CD14-positive monocyte (primary cell): ENCODE measurements around the gene TMCC1. TPM values are rescaled to one million over a fixed set of nuclear protein-coding genes. Genes with fewer than 3 reads are reported as not detected.

Experiments used
- DNase-seq, 3 donors: peaks; one replicate each; pipeline ENCODE4 v3.0.0-alpha.2; 2011 to 2022
- H2AFZ ChIP-seq: 2 replicates; pipeline ENCODE4 v1.6.0; 2012; ENCODE audit warnings: mild to moderate bottlenecking, low read depth, low read length, inconsistent platforms; ENCODE audit not compliant: insufficient read depth, poor library complexity, severe bottlenecking
- H3K27ac ChIP-seq, 2 donors: 1 replicate in 1 of 2; 2 replicates in 1 of 2; pipeline ENCODE4 v1.5.1; 2012 to 2013; ENCODE audit warnings: low read length in 2 of 2, control low read depth in 1 of 2, inconsistent platforms in 1 of 2, low read depth in 1 of 2, mild to moderate bottlenecking in 1 of 2
- H3K27me3 ChIP-seq, 2 donors: one replicate each; pipeline versions ENCODE4 v1.6.0 to v1.6.1; 2011 to 2013; ENCODE audit warnings: low read length in 2 of 2; ENCODE audit not compliant: control insufficient read depth in 2 of 2, insufficient read depth in 2 of 2
- H3K36me3 ChIP-seq, 2 donors: replicated peaks in 1 of 2; 1 replicate in 1 of 2; 2 replicates in 1 of 2; pipeline versions ENCODE4 v1.5.1 to v1.6.1; 2012 to 2013; ENCODE audit warnings: low read length in 2 of 2, control low read depth in 1 of 2, inconsistent platforms in 1 of 2, mild to moderate bottlenecking in 1 of 2; ENCODE audit not compliant: insufficient read depth in 2 of 2, control insufficient read depth in 1 of 2
- H3K4me1 ChIP-seq, 2 donors: 1 replicate in 1 of 2; 2 replicates in 1 of 2; pipeline versions ENCODE4 v1.5.1 to v1.6.1; 2012 to 2013; ENCODE audit warnings: low read length in 2 of 2, control low read depth in 1 of 2, inconsistent platforms in 1 of 2, mild to moderate bottlenecking in 1 of 2, moderate library complexity in 1 of 2; ENCODE audit not compliant: insufficient read depth in 2 of 2, control insufficient read depth in 1 of 2
- H3K4me2 ChIP-seq: replicated peaks from 2 replicates; pipeline ENCODE3; 2012; ENCODE audit warnings: low read length, moderate library complexity, mild to moderate bottlenecking; ENCODE audit not compliant: poor library complexity, severe bottlenecking; ENCODE audit errors: extremely low read depth
- H3K4me3 ChIP-seq, 3 experiments: fragments of 200-600 bp in 1 of 3; sonication (generic) in 1 of 3; replicated peaks in 1 of 3; 1 replicate in 2 of 3; 2 replicates in 1 of 3; pipeline ENCODE4 v1.5.1; 2011 to 2013; ENCODE audit warnings: low read length in 3 of 3, mild to moderate bottlenecking in 3 of 3, control low read depth in 2 of 3, low read depth in 2 of 3, inconsistent platforms in 1 of 3, moderate library complexity in 1 of 3
- H3K79me2 ChIP-seq: 2 replicates; pipeline ENCODE4 v1.6.0; 2012; ENCODE audit warnings: mild to moderate bottlenecking, control low read depth, inconsistent platforms, low read length, moderate library complexity; ENCODE audit not compliant: insufficient read depth
- H3K9ac ChIP-seq: 2 replicates; pipeline ENCODE4 v1.6.0; 2017; ENCODE audit warnings: low read length, mild to moderate bottlenecking; ENCODE audit not compliant: insufficient read depth, poor library complexity, severe bottlenecking
- H3K9me3 ChIP-seq, 2 donors: replicated peaks in 1 of 2; 1 replicate in 1 of 2; 2 replicates in 1 of 2; pipeline versions ENCODE4 v1.5.1 to v1.6.1; 2012 to 2013; ENCODE audit warnings: low read length in 2 of 2, control low read depth in 1 of 2; ENCODE audit not compliant: control insufficient read depth in 1 of 2, insufficient read depth in 1 of 2
- H4K20me1 ChIP-seq: 2 replicates; pipeline ENCODE4 v1.6.0; 2012; ENCODE audit warnings: mild to moderate bottlenecking, low read length, control low read depth, moderate library complexity; ENCODE audit not compliant: insufficient read depth
- H3K27ac Mint-ChIP-seq, 7 donors: one replicate each; pipeline ENCODE4 v1.8.0; 2020; ENCODE audit warnings: mild to moderate bottlenecking in 7 of 7, mixed read lengths in 7 of 7, moderate library complexity in 6 of 7, inconsistent platforms in 2 of 7
- H3K27me3 Mint-ChIP-seq, 3 donors: one replicate each; pipeline ENCODE4 v1.8.0; 2021 to 2022; ENCODE audit warnings: low read depth in 3 of 3, mild to moderate bottlenecking in 3 of 3, mixed read lengths in 3 of 3, moderate library complexity in 3 of 3, inconsistent platforms in 1 of 3
- H3K36me3 Mint-ChIP-seq, 2 donors: one replicate each; pipeline ENCODE4 v1.8.0; 2020; ENCODE audit warnings: mixed read lengths in 2 of 2, inconsistent platforms in 1 of 2, mild to moderate bottlenecking in 1 of 2
- H3K4me1 Mint-ChIP-seq: one replicate; pipeline ENCODE4 v1.8.0; 2020; ENCODE audit warnings: mild to moderate bottlenecking, mixed read lengths
- H3K4me3 Mint-ChIP-seq, 2 donors: one replicate each; pipeline ENCODE4 v1.8.0; 2020; ENCODE audit warnings: mild to moderate bottlenecking in 2 of 2, mixed read lengths in 2 of 2, moderate library complexity in 1 of 2
- H3K9me3 Mint-ChIP-seq, 7 donors: one replicate each; pipeline ENCODE4 v1.8.0; 2020 to 2022; ENCODE audit warnings: mixed read lengths in 7 of 7, mild to moderate bottlenecking in 6 of 7, moderate library complexity in 6 of 7, inconsistent platforms in 2 of 7
- WGBS: methylation state at CpG from one replicate; pipeline ENCODE4 v1.1.5; 2013; ENCODE audit warnings: missing lambda C conversion rate; ENCODE audit not compliant: insufficient coverage; 5-methylcytosine and 5-hydroxymethylcytosine counted together
- intact Hi-C, 2 donors: fragments of 100-400 bp; cut with micrococcal nuclease; formaldehyde crosslinking; loops; one replicate each; pipeline versions ENCODE4 v1.15.0 to v1.15.1; 2023
- polyA plus RNA-seq, 3 donors: library from polyadenylated mRNA; depleted of rRNA in 1 of 3; unstranded in 2 of 3; stranded (reverse) in 1 of 3; fragments of 300-500 nt in 2 of 3; fragments of >200 nt in 1 of 3; fragmentation: Illumina TruSeq in 2 of 3; gene quantifications; 1 replicate in 2 of 3; 2 replicates in 1 of 3; pipeline ENCODE4 v1.2.3, GENCODE V29; 2012 to 2021
- TF ChIP-seq, protein P1 (sequence below): fragments of 200-600 bp; IDR thresholded peaks from one replicate; pipeline ENCODE4 v1.8.0; 2022; ENCODE audit warnings: antibody characterized with exemption, mild to moderate bottlenecking

The TMCC1 gene
- polyA plus RNA-seq, 3 donors = 5.0 to 10.2 (median 5.0) TPM

DNA sequence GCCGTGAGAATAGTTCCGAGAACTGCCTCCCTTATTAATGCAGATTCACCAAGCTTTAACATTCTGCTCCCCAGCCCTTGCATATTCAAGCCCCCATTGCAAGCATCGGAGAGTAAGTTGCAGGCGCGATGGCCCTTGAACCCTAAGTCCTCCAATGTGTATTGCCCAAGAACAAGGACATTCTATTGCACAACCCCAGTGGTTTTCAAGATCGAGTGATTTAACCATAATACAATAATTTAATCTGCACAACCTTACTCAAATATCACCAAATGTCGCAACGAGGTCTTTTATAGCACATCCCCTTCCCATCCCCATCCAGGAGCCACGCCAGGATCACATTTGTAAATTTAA lies 265.4 kb downstream of the TMCC1 start:
- Mint-ChIP-seq H3K9me3 (no peaks in the 10 kb centered on the region), H3K4me3 (peak overlapping the region; percentile 86 to 94), H3K27ac (peak overlapping the region; percentile 93 to 99 (median 97)), H3K4me1 (peaks cover 46% of the 10 kb centered on the region), H3K36me3 (no peaks in the 10 kb centered on the region), H3K27me3 (no peaks in the 10 kb centered on the region)
- H3K9me3 ChIP-seq = no peaks in the 10 kb centered on the region
- H3K4me2 ChIP-seq = peak overlapping the region; percentile 95
- H3K27ac ChIP-seq = peak overlapping the region; percentile 93 to 94
- intact Hi-C loops = loop anchor here (2.0 to 10.0 kb wide), 7 partner anchors 36 to 484 kb away; no protein-coding TSS in a partner anchor
- no peaks in the 10 kb centered on the region for H4K20me1 ChIP-seq
- H3K79me2 ChIP-seq = no peaks in the 10 kb centered on the region
- peak in 2 of 3 donors; percentile 57 to 62 for DNase-seq
- no peaks in the 10 kb centered on the region for H3K27me3 ChIP-seq
- 0% methylated on average over 5 of the region's 9 CpGs for WGBS
- H3K9ac ChIP-seq = peak overlapping the region; percentile 87
- no peaks in the 10 kb centered on the region for H3K36me3 ChIP-seq
- H2AFZ ChIP-seq = peak overlapping the region; percentile 87
- peak overlapping the region in 2 of 3 experiments; percentile 54 to 77 for H3K4me3 ChIP-seq
- peaks cover 57 to 60% of the 10 kb centered on the region in 2 donors for H3K4me1 ChIP-seq
- TF ChIP-seq, protein P1, sequence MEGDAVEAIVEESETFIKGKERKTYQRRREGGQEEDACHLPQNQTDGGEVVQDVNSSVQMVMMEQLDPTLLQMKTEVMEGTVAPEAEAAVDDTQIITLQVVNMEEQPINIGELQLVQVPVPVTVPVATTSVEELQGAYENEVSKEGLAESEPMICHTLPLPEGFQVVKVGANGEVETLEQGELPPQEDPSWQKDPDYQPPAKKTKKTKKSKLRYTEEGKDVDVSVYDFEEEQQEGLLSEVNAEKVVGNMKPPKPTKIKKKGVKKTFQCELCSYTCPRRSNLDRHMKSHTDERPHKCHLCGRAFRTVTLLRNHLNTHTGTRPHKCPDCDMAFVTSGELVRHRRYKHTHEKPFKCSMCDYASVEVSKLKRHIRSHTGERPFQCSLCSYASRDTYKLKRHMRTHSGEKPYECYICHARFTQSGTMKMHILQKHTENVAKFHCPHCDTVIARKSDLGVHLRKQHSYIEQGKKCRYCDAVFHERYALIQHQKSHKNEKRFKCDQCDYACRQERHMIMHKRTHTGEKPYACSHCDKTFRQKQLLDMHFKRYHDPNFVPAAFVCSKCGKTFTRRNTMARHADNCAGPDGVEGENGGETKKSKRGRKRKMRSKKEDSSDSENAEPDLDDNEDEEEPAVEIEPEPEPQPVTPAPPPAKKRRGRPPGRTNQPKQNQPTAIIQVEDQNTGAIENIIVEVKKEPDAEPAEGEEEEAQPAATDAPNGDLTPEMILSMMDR = peak; percentile 20

DNA sequence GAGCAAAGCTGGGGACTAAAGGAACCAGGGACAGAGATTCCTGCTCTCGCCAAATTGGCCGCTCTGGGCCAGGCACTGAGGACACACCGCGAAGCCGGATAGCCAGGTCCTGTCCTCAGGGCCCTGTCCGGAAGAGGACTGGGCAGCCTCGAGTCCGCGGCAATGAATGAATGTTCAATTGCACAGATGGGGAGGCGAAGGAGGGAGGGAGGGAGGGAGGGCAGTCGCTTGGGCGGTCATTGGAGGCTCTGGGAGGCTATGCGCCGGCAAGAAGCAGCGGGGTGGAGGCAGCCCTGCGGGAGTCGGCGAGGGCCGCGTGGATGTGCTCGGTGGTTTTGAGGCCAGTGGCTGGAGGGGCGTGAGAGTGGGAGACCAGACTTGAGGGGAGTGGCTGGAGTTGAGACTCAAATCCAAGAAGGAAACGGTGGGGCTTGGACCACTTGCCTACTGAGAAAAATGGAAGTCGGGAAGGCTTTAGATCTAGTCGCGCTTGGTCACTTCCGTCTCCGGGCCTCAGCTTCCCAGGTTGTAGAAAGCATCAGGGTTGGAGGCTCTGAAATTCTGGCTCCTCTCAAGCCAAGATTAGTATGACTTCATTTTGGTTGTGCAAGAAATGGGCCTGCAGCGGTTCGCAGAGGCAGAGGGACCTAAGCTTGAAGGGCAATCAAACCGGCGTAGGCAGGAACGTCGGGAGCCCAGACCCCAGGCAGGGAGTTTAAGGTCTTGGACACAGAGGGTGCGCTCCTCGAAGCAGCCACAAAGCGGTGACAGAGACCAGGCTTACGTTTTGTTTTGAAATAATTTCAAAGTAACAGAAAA lies 266.0 kb downstream of the TMCC1 start:
- intact Hi-C loops = loop anchor here (2.0 to 10.0 kb wide), 7 partner anchors 35 to 485 kb away; no protein-coding TSS in a partner anchor
- peaks cover 0 to 2% (median 0%) of the 10 kb centered on the region in 3 donors for H3K27me3 Mint-ChIP-seq
- no peaks in the 10 kb centered on the region for H3K9me3 ChIP-seq
- no peaks in the 10 kb centered on the region for H4K20me1 ChIP-seq
- WGBS = under 1% methylated on average over 35 of the region's 38 CpGs
- DNase-seq = peak; percentile 74 to 89 (median 84)
- peak overlapping the region; percentile 95 for H3K4me2 ChIP-seq
- H3K9ac ChIP-seq = peak overlapping the region; percentile 87
- H2AFZ ChIP-seq = peak overlapping the region; percentile 87
- peaks cover 63 to 66% of the 10 kb centered on the region in 2 donors for H3K4me1 ChIP-seq
- H3K27ac Mint-ChIP-seq = peak overlapping the region; percentile 93 to 99 (median 97)
- peaks cover 52% of the 10 kb centered on the region for H3K4me1 Mint-ChIP-seq
- H3K4me3 Mint-ChIP-seq = peak overlapping the region; percentile 86 to 94
- H3K79me2 ChIP-seq = no peaks in the 10 kb centered on the region
- H3K36me3 Mint-ChIP-seq = no peaks in the 10 kb centered on the region
- H3K36me3 ChIP-seq = no peaks in the 10 kb centered on the region
- H3K4me3 ChIP-seq = peak overlapping the region; percentile 28 to 77 (median 54)
- no peaks in the 10 kb centered on the region for H3K9me3 Mint-ChIP-seq
- peak overlapping the region; percentile 93 to 94 for H3K27ac ChIP-seq
- H3K27me3 ChIP-seq = no peaks in the 10 kb centered on the region
- TF ChIP-seq, protein P1 = peak; percentile 77
